ENCODE data around the gene HDLBP. TPM values are rescaled to one million over a fixed set of nuclear protein-coding genes. Genes with fewer than 3 reads are reported as not detected.

HDLBP gene
- total and polyA plus RNA-seq, 10 donors = 46.1 to 333 (median 244) TPM

DNA sequence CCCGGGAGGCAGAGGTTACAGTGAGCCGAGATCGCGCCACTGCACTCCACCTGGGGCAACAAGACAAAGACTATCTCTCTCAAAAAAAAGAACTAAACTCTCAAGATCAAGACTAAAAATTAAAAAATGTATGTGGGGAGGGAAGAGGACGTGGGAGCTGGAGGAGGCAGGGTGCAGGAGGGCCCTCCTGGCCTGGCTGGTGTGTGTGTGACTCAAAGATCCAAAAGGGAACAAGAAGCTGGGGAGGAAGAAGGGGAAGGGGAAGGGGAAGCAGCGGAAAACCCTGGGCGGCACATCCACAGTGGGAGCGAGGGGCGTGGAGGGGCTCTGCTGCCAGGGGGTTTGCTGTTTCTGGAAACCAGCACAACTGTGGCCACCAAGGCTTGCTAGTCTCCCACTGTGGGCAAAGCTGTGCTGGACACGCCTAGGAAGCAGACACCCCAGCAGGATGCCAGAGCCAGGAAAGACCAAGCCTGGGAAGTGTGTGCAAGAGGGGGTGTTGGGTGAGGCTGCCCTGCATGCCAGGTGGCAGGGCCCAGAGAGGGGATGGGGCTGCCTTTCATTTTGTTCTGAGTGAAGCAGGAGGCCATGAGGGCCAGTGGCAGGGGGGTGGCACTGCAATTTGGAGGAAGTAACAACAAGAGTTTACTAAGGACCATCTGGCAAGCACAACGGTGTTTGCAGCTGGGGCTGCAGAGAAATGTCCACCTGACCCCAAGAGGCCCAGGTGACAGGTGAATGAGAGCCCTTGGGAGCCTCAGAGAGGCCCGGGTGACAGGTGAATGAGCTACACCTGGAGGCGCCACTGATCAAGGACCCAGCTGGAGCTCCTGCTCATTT is 82.5 kb downstream of the HDLBP start:
- H3K36me3 ChIP-seq = peaks cover 5 to 100% (median 98%) of the 10 kb centered on the region in 6 donors
- intact Hi-C loops (cut with DNase I; ENCODE audit: low total_unique reads) = no loop called here
- WGBS, 5 donors = 85 to 94% (median 87%) methylated on average over 13 of the region's 13 CpGs

DNA sequence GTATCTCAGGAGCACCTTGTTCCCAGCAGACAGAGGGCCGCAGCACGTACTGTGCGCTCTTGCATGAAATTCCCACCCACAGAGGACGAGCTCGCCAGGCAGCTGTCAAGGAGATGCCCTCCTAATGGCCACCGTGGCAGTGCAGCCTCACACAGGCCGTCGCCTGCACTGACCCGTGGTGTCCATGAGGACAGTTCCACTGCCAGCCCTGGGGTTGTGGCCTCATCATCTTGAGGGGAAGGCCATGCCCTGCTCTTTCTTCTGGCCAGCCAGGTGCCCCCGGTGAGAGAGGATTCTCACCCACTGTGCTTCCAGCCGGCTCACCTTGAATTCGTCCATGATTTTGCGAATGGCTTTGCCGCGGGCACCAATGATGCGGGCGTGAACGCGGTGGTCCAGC is 85.0 kb downstream of the HDLBP start:
- no peak overlapping the region for H3K27ac ChIP-seq
- peak in 2 of 3 donors; percentile 18 to 19 for TF ChIP-seq POLR2AphosphoS5 (IDR thresholded peaks at IDR 0.05)
- TF ChIP-seq, protein P1, sequence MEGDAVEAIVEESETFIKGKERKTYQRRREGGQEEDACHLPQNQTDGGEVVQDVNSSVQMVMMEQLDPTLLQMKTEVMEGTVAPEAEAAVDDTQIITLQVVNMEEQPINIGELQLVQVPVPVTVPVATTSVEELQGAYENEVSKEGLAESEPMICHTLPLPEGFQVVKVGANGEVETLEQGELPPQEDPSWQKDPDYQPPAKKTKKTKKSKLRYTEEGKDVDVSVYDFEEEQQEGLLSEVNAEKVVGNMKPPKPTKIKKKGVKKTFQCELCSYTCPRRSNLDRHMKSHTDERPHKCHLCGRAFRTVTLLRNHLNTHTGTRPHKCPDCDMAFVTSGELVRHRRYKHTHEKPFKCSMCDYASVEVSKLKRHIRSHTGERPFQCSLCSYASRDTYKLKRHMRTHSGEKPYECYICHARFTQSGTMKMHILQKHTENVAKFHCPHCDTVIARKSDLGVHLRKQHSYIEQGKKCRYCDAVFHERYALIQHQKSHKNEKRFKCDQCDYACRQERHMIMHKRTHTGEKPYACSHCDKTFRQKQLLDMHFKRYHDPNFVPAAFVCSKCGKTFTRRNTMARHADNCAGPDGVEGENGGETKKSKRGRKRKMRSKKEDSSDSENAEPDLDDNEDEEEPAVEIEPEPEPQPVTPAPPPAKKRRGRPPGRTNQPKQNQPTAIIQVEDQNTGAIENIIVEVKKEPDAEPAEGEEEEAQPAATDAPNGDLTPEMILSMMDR (IDR thresholded peaks at IDR 0.05 in 8 of 11, conservative IDR thresholded peaks at IDR 0.05 in 3 of 11) = no peak
- DNase-seq = peak; percentile 45
- no peak overlapping the region for H3K4me3 ChIP-seq
- H3K27me3 ChIP-seq (replicated peaks in 1 of 7) = no peaks in the 10 kb centered on the region
- peaks cover 3 to 100% (median 90%) of the 10 kb centered on the region in 6 donors for H3K36me3 ChIP-seq
- intact Hi-C loops (cut with DNase I; ENCODE audit: low total_unique reads) = no loop called here
- WGBS, 5 donors = 95 to 97% (median 96%) methylated on average over 10 to 19 of the region's 19 CpGs
- H3K4me1 ChIP-seq = peaks cover 0 to 30% (median 15%) of the 10 kb centered on the region in 6 donors
- no peaks in the 10 kb centered on the region for H3K9me3 ChIP-seq

More for the DNA sequence above, 82.5 kb downstream of the HDLBP start:
- Histone ChIP-seq H3K4me1 (peaks cover 0 to 41% (median 19%) of the 10 kb centered on the region in 6 donors), H3K4me3 (no peak overlapping the region), H3K27me3 (replicated peaks in 1 of 7) (no peaks in the 10 kb centered on the region), H3K9me3 (no peaks in the 10 kb centered on the region), H3K27ac (no peak overlapping the region)
- DNase-seq = peak; percentile 39
- TF ChIP-seq, protein P1 (IDR thresholded peaks at IDR 0.05 in 8 of 11, conservative IDR thresholded peaks at IDR 0.05 in 3 of 11) = no peak
- TF ChIP-seq POLR2A (IDR thresholded peaks at IDR 0.05) (no peak), POLR2AphosphoS5 (IDR thresholded peaks at IDR 0.05) (no peak)

DNA sequence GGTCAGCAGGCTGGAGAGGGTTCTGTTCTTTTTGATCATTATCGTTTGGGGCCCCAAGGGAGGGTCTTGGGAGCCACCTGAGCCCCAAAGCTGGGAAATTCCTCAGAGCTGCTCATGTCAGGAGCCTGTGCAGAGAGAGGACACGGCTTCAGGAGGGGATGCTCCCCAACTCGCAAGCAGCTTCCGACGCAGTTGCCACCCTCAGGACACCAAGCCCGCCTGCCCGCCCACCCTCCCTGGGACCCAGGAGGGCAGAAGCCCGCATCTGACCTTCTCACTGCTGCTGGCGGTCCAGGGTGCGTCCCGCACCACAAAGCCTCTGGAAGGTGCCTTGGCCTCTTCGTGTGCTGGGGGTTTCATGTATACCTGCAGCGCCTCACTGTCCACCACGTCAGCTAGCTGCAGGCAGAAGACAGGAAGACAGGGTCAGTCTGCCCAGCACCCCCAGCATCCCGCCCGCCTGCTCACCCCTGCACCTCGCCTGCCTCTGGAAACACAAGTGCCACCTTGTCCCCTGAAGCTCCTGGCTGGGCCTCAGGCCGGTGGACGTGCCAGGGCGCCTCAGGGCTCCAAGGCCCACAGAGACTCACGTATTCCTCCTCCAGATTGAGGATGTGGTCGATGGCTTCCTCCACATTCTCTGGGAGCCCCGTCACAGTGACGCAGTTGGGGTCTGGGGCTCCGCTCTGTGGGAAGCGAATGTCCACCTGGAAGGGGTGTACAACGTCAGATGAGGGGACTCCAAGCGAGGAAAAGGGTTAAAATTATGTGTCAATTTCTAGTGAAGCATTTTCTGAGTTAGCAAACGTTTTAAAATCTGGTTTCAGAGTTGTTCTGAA is 85.7 kb downstream of the HDLBP start:
- intact Hi-C loops (cut with DNase I; ENCODE audit: low total_unique reads) = no loop called here
- TF ChIP-seq POLR2A (IDR thresholded peaks at IDR 0.05) = no peak
- peak in 1 of 3 donors; percentile 25 for TF ChIP-seq POLR2AphosphoS5 (IDR thresholded peaks at IDR 0.05)
- no peak overlapping the region for H3K4me3 ChIP-seq
- no peak overlapping the region for H3K27ac ChIP-seq
- H3K9me3 ChIP-seq = no peaks in the 10 kb centered on the region
- peak; percentile 46 for DNase-seq
- H3K27me3 ChIP-seq (replicated peaks in 1 of 7) = no peaks in the 10 kb centered on the region
- 87 to 93% (median 88%) methylated on average over 26 to 29 of the region's 29 CpGs for WGBS, 5 donors
- peaks cover 3 to 97% (median 84%) of the 10 kb centered on the region in 6 donors for H3K36me3 ChIP-seq
- peaks cover 0 to 29% (median 14%) of the 10 kb centered on the region in 6 donors for H3K4me1 ChIP-seq

DNA sequence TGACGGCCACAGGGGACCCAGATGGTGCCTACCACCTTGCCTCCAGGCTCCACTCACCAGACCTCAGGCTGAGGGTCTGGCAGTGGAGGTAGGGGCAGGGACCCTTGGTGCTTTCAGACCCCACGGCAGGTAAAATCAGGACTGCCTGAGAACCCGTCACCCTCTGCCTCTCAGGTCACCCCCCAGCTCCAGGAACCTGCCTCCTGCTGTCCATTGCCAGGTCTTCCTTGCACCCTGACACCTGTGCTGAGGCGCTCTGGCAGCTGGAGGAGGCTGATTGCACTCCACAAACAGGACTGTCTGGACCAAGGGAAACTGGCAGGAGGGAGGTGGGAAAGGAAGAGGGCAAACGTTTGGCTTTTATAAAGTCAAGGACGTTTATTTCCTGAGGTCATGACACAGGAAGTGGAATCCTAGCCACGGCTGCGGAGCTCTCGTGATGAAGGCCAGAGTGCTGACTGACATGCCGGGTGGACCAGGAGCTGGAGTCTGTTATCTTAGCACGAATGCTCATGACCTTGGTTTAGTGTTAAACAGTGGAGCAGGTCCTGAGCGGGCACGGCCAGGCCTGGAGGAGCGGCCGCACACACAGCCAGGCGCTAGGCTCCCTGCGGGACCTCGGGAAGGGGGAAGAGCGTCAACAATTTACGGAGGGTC is 86.5 kb downstream of the HDLBP start:
- H3K4me3 ChIP-seq = no peak overlapping the region
- peak; percentile 68 for DNase-seq
- peaks cover 0 to 37% (median 21%) of the 10 kb centered on the region in 6 donors for H3K4me1 ChIP-seq
- TF ChIP-seq POLR2A (IDR thresholded peaks at IDR 0.05) = no peak
- peak; percentile 44 to 60 (median 46) for TF ChIP-seq POLR2AphosphoS5 (IDR thresholded peaks at IDR 0.05)
- H3K27ac ChIP-seq = no peak overlapping the region
- H3K27me3 ChIP-seq (replicated peaks in 1 of 7) = no peaks in the 10 kb centered on the region
- H3K36me3 ChIP-seq = peaks cover 3 to 89% (median 76%) of the 10 kb centered on the region in 6 donors
- intact Hi-C loops (cut with DNase I; ENCODE audit: low total_unique reads) = no loop called here
- WGBS, 5 donors = 59 to 79% (median 68%) methylated on average over 19 to 20 of the region's 20 CpGs
- no peaks in the 10 kb centered on the region for H3K9me3 ChIP-seq

All from spleen (tissue), 11 donors.